Astrocyte of the spinal cord (primary cell): ENCODE data around the gene FLT3.

ENCODE experiments used
- DNase-seq: peaks from one replicate; pipeline ENCODE4 v3.0.0; 2011; ENCODE audit warnings: low read depth, low spot score
- H3K4me3 ChIP-seq: 2 replicates; pipeline ENCODE4 v1.5.1; 2011; ENCODE audit warnings: low read depth, mild to moderate bottlenecking, low read length, moderate library complexity
- CTCF ChIP-seq: IDR thresholded peaks from 2 replicates; pipeline ENCODE4 v1.5.1; 2012; ENCODE audit warnings: low read depth, mild to moderate bottlenecking, low read length, inconsistent platforms
- in situ Hi-C: cut with HindIII; loops from 2 replicates; pipeline ENCODE4 v1.10.0; 2017; ENCODE audit warnings: low sequenced_read_pairs

FLT3 gene

GRCh38 chr13:27977476-27978300, 122.7 kb downstream of the FLT3 start:
- no peak overlapping the region for H3K4me3 ChIP-seq
- TF ChIP-seq CTCF, result no peak
- in situ Hi-C loops, result no loop called here
- DNase-seq, result no peak

GRCh38 chr13:27976362-27977091, 123.8 kb downstream of the FLT3 start:
- in situ Hi-C loops, result no loop called here
- TF ChIP-seq CTCF, result no peak
- no peak overlapping the region for H3K4me3 ChIP-seq
- no peak for DNase-seq

- no peak for DNase-seq
- no peak overlapping the region for H3K4me3 ChIP-seq
- in situ Hi-C loops, result no loop called here
- no peak for TF ChIP-seq CTCF
These were observed 124.6 kb downstream of the FLT3 start for GRCh38 chr13:27975564-27976361.

GRCh38 chr13:27973961-27974662, 126.3 kb downstream of the FLT3 start:
- TF ChIP-seq CTCF, result no peak
- in situ Hi-C loops, result no loop called here
- DNase-seq, result no peak
- H3K4me3 ChIP-seq, result no peak overlapping the region

- TF ChIP-seq CTCF, result no peak
- H3K4me3 ChIP-seq, result no peak overlapping the region
- DNase-seq, result no peak
- in situ Hi-C loops, result no loop called here
These were observed 127.1 kb downstream of the FLT3 start for GRCh38 chr13:27973291-27973690.

GRCh38 chr13:27972478-27972820, 127.9 kb downstream of the FLT3 start:
- no peak for DNase-seq
- in situ Hi-C loops, result no loop called here

More at GRCh38 chr13:27972478-27972820, 127.9 kb downstream of the FLT3 start:
- H3K4me3 ChIP-seq, result no peak overlapping the region
- no peak for TF ChIP-seq CTCF
